Nephron (organoid): ENCODE results near the gene HSF5.

ENCODE experiments used
- H3K27ac Mint-ChIP-seq, 3 experiments: 2 replicates each; pipeline ENCODE4 v1.8.0; 2020; ENCODE audit warnings: mixed read lengths in 3 of 3, mild to moderate bottlenecking in 2 of 3, moderate library complexity in 1 of 3
- H3K27me3 Mint-ChIP-seq: 2 replicates; pipeline ENCODE4 v1.8.0; 2021; ENCODE audit warnings: low read depth, mild to moderate bottlenecking, moderate library complexity, mixed read lengths
- H3K36me3 Mint-ChIP-seq: 2 replicates; pipeline ENCODE4 v1.8.0; 2020; ENCODE audit warnings: low read depth, mixed read lengths
- H3K4me1 Mint-ChIP-seq: 2 replicates; pipeline ENCODE4 v1.8.0; 2020; ENCODE audit warnings: mixed read lengths
- H3K4me3 Mint-ChIP-seq, 3 experiments: 2 replicates each; pipeline ENCODE4 v1.8.0; 2020; ENCODE audit warnings: mild to moderate bottlenecking in 3 of 3, mixed read lengths in 3 of 3, moderate library complexity in 2 of 3
- H3K9me3 Mint-ChIP-seq: 2 replicates; pipeline ENCODE4 v1.8.0; 2020; ENCODE audit warnings: mixed read lengths
- CTCF ChIP-seq, 3 experiments: fragments of 200-600 bp; sonication (generic); IDR thresholded peaks; one replicate each; pipeline ENCODE4 v1.5.0; 2021; ENCODE audit warnings: antibody characterized with exemption in 3 of 3; ENCODE audit not compliant: unreplicated experiment in 3 of 3

HSF5 gene

GRCh38 chr17:58436805-58437239 lies 51.4 kb downstream of the HSF5 start:
- Mint-ChIP-seq H3K9me3 (no peaks in the 10 kb centered on the region), H3K36me3 (no peaks in the 10 kb centered on the region), H3K4me1 (no peaks in the 10 kb centered on the region)

GRCh38 chr17:58436245-58436644 lies 52.0 kb downstream of the HSF5 start:
- Mint-ChIP-seq H3K9me3 (no peaks in the 10 kb centered on the region), H3K36me3 (no peaks in the 10 kb centered on the region), H3K4me1 (no peaks in the 10 kb centered on the region), H3K4me3 (no peak overlapping the region), H3K27ac (no peak overlapping the region), H3K27me3 (peaks cover 10% of the 10 kb centered on the region)
- TF ChIP-seq CTCF (IDR thresholded peaks at IDR 0.05; ENCODE audit: unreplicated experiment in 3 of 3), result no peak

More at GRCh38 chr17:58436805-58437239, 51.4 kb downstream of the HSF5 start:
- peaks cover 16% of the 10 kb centered on the region for H3K27me3 Mint-ChIP-seq
- H3K4me3 Mint-ChIP-seq, result no peak overlapping the region
- H3K27ac Mint-ChIP-seq, result no peak overlapping the region
- no peak for TF ChIP-seq CTCF (IDR thresholded peaks at IDR 0.05; ENCODE audit: unreplicated experiment in 3 of 3)

GRCh38 chr17:58432806-58433573 lies 55.2 kb downstream of the HSF5 start:
- Mint-ChIP-seq H3K36me3 (no peaks in the 10 kb centered on the region), H3K4me1 (no peaks in the 10 kb centered on the region), H3K9me3 (no peaks in the 10 kb centered on the region), H3K27ac (no peak overlapping the region), H3K27me3 (peaks cover 6% of the 10 kb centered on the region), H3K4me3 (no peak overlapping the region)
- TF ChIP-seq CTCF (IDR thresholded peaks at IDR 0.05; ENCODE audit: unreplicated experiment in 3 of 3), result no peak

GRCh38 chr17:58427807-58428206 lies 60.4 kb downstream of the HSF5 start:
- Mint-ChIP-seq H3K36me3 (no peaks in the 10 kb centered on the region), H3K4me1 (no peaks in the 10 kb centered on the region), H3K27ac (no peak overlapping the region), H3K4me3 (no peak overlapping the region), H3K27me3 (peaks cover 6% of the 10 kb centered on the region), H3K9me3 (no peaks in the 10 kb centered on the region)
- no peak for TF ChIP-seq CTCF (IDR thresholded peaks at IDR 0.05; ENCODE audit: unreplicated experiment in 3 of 3)

GRCh38 chr17:58421711-58422110 lies 66.5 kb downstream of the HSF5 start:
- no peak for TF ChIP-seq CTCF (IDR thresholded peaks at IDR 0.05; ENCODE audit: unreplicated experiment in 3 of 3)
- Mint-ChIP-seq H3K4me3 (no peak overlapping the region), H3K27me3 (peaks cover 13% of the 10 kb centered on the region), H3K36me3 (no peaks in the 10 kb centered on the region), H3K4me1 (no peaks in the 10 kb centered on the region), H3K27ac (no peak overlapping the region), H3K9me3 (no peaks in the 10 kb centered on the region)

GRCh38 chr17:58420827-58421226 lies 67.4 kb downstream of the HSF5 start:
- Mint-ChIP-seq H3K9me3 (no peaks in the 10 kb centered on the region), H3K27me3 (peaks cover 13% of the 10 kb centered on the region), H3K4me1 (no peaks in the 10 kb centered on the region), H3K36me3 (no peaks in the 10 kb centered on the region), H3K27ac (no peak overlapping the region), H3K4me3 (no peak overlapping the region)
- TF ChIP-seq CTCF (IDR thresholded peaks at IDR 0.05; ENCODE audit: unreplicated experiment in 3 of 3), result no peak
